HEK293 (cell line): ENCODE data around the gene DTWD2.

Source experiments
- CTCF ChIA-PET: fragments of 350-600 bp; formaldehyde crosslinking; extraction: SDS; loops from one replicate; lab custom pipeline; 2021; ENCODE audit warnings: antibody characterized with exemption; lab: Yijun Ruan, JAX
- POLR2A ChIA-PET: fragments of 300-600 bp; formaldehyde crosslinking; extraction: SDS; loops from one replicate; lab custom pipeline; 2020; ENCODE audit warnings: antibody characterized with exemption, inconsistent platforms; lab: Yijun Ruan, JAX
- H3K27ac ChIP-seq: fragments of 200-500 bp; sonication (Bioruptor generic); 2 replicates; pipeline ENCODE4 v1.5.1; 2014; ENCODE audit warnings: low read depth, low read length, control low read depth, inconsistent platforms; ENCODE audit errors: extremely low read depth
- H3K36me3 ChIP-seq, 2 experiments: fragments of 200-500 bp in 1 of 2; sonication (Bioruptor generic) in 1 of 2; 1 replicate in 1 of 2; 2 replicates in 1 of 2; pipeline ENCODE4 v1.5.1; 2014 to 2017; ENCODE audit warnings: inconsistent platforms in 2 of 2, low read length in 2 of 2; ENCODE audit not compliant: control insufficient read depth in 2 of 2, insufficient read depth in 1 of 2
- H3K4me1 ChIP-seq: fragments of 200-500 bp; sonication (Bioruptor generic); 2 replicates; pipeline ENCODE4 v1.5.1; 2014; ENCODE audit warnings: mild to moderate bottlenecking, low read length, inconsistent platforms; ENCODE audit not compliant: control insufficient read depth, insufficient read depth
- H3K4me3 ChIP-seq: 2 replicates; pipeline ENCODE4 v1.5.1; 2011; ENCODE audit warnings: low read depth, mild to moderate bottlenecking, control low read depth, low read length, moderate library complexity
- H3K9me3 ChIP-seq: fragments of 200-500 bp; sonication (Bioruptor generic); 2 replicates; pipeline ENCODE4 v1.5.1; 2014; ENCODE audit warnings: low read depth, low read length, inconsistent platforms; ENCODE audit not compliant: control insufficient read depth, insufficient read depth
- EGR2 ChIP-seq: fragments of 450-650 bp; formaldehyde crosslinking; IDR thresholded peaks from 2 replicates; pipeline ENCODE4 v1.5.1; 2016; ENCODE audit warnings: low read depth, missing biosample characterization, missing genetic modification characterization
- GLIS2 ChIP-seq: fragments of 450-650 bp; formaldehyde crosslinking; IDR thresholded peaks from 2 replicates; pipeline ENCODE4 v1.5.1; 2016; ENCODE audit warnings: missing biosample characterization, missing genetic modification characterization
- OVOL3 ChIP-seq: fragments of 450-650 bp; formaldehyde crosslinking; IDR thresholded peaks from 2 replicates; pipeline ENCODE4 v1.5.1; 2016; ENCODE audit warnings: missing biosample characterization, missing genetic modification characterization
- PRDM6 ChIP-seq: fragments of 450-650 bp; formaldehyde crosslinking; IDR thresholded peaks from 2 replicates; pipeline ENCODE4 v1.5.1; 2017; ENCODE audit warnings: missing biosample characterization, missing genetic modification characterization
- TCF7L2 ChIP-seq: IDR thresholded peaks from 2 replicates; pipeline ENCODE4 v1.6.1; 2011; ENCODE audit warnings: low read depth, mild to moderate bottlenecking, inconsistent platforms, low read length, moderate library complexity, borderline replicate concordance
- TSHZ1 ChIP-seq: fragments of 450-650 bp; formaldehyde crosslinking; IDR thresholded peaks from 2 replicates; pipeline ENCODE4 v1.5.1; 2016; ENCODE audit warnings: missing biosample characterization, missing genetic modification characterization, borderline replicate concordance
- ZBTB10 ChIP-seq: fragments of 450-650 bp; formaldehyde crosslinking; IDR thresholded peaks from 2 replicates; pipeline ENCODE4 v1.5.1; 2016; ENCODE audit warnings: missing biosample characterization, missing genetic modification characterization
- ZFP37 ChIP-seq: fragments of 450-650 bp; formaldehyde crosslinking; IDR thresholded peaks from 2 replicates; pipeline ENCODE4 v1.5.1; 2016; ENCODE audit warnings: missing biosample characterization, missing genetic modification characterization
- ZNF132 ChIP-seq: fragments of 450-650 bp; formaldehyde crosslinking; IDR thresholded peaks from 2 replicates; pipeline ENCODE4 v1.5.1; 2017; ENCODE audit warnings: missing biosample characterization, missing genetic modification characterization, borderline replicate concordance
- ZNF18 ChIP-seq: fragments of 450-650 bp; formaldehyde crosslinking; IDR thresholded peaks from 2 replicates; pipeline ENCODE4 v1.5.1; 2016; ENCODE audit warnings: missing biosample characterization, missing genetic modification characterization
- ZNF280C ChIP-seq: fragments of 450-650 bp; formaldehyde crosslinking; IDR thresholded peaks from 2 replicates; pipeline ENCODE4 v1.5.1; 2016; ENCODE audit warnings: missing biosample characterization, missing genetic modification characterization
- ZNF311 ChIP-seq: fragments of 450-650 bp; formaldehyde crosslinking; IDR thresholded peaks from 2 replicates; pipeline ENCODE4 v1.5.1; 2017; ENCODE audit warnings: missing biosample characterization, missing genetic modification characterization, borderline replicate concordance
- ZNF561 ChIP-seq: fragments of 450-650 bp; IDR thresholded peaks from 2 replicates; pipeline ENCODE4 v1.5.1; 2018; ENCODE audit warnings: missing biosample characterization, missing genetic modification characterization, borderline replicate concordance
- ZNF585B ChIP-seq: fragments of 450-650 bp; formaldehyde crosslinking; IDR thresholded peaks from 2 replicates; pipeline ENCODE4 v1.5.1; 2016; ENCODE audit warnings: missing biosample characterization, missing genetic modification characterization
- ZNF639 ChIP-seq: fragments of 450-650 bp; formaldehyde crosslinking; IDR thresholded peaks from 2 replicates; pipeline ENCODE4 v1.5.1; 2016; ENCODE audit warnings: missing biosample characterization, missing genetic modification characterization
- ZNF776 ChIP-seq: fragments of 450-650 bp; formaldehyde crosslinking; IDR thresholded peaks from 2 replicates; pipeline ENCODE4 v1.5.0; 2017; ENCODE audit warnings: missing biosample characterization, missing genetic modification characterization, borderline replicate concordance
- ZSCAN23 ChIP-seq: fragments of 450-650 bp; formaldehyde crosslinking; IDR thresholded peaks from 2 replicates; pipeline ENCODE4 v1.5.1; 2016; ENCODE audit warnings: missing biosample characterization, missing genetic modification characterization

DTWD2 gene

GRCh38 chr5:118891252-118891651 is 97.1 kb downstream of the DTWD2 start:
- Histone ChIP-seq H3K36me3 (no peaks in the 10 kb centered on the region), H3K27ac (no peak overlapping the region), H3K4me1 (peaks cover 5% of the 10 kb centered on the region; the same call in 1 of the 2 replicates), H3K4me3 (no peak overlapping the region), H3K9me3 (no peaks in the 10 kb centered on the region)
- TF ChIP-seq ZNF585B (tag by site-specific recombination) (no peak), ZNF776 (no peak), TCF7L2 (no peak), ZNF639 (tag by site-specific recombination) (no peak), ZSCAN23 (tag by site-specific recombination) (no peak), ZNF311 (no peak), ZNF561 (tag by site-specific recombination) (no peak), ZNF18 (tag by site-specific recombination) (no peak), ZNF132 (tag by site-specific recombination) (no peak)
- POLR2A ChIA-PET: no interaction called here
- CTCF ChIA-PET: interaction anchor here (0.5 to 0.6 kb wide), 2 partner anchors 89 to 867 kb away, joined by 3 read pairs; no protein-coding TSS in a partner anchor

GRCh38 chr5:118889165-118889564 is 99.2 kb downstream of the DTWD2 start:
- no peak overlapping the region for H3K27ac ChIP-seq
- TF ChIP-seq PRDM6: peak; percentile 72
- no peak for TF ChIP-seq ZFP37
- no peaks in the 10 kb centered on the region for H3K36me3 ChIP-seq
- H3K9me3 ChIP-seq: no peaks in the 10 kb centered on the region
- ChIA-PET CTCF (no interaction called here), POLR2A (no interaction called here)
- H3K4me1 ChIP-seq: peaks cover 5% of the 10 kb centered on the region; the same call in 1 of the 2 replicates
- no peak overlapping the region for H3K4me3 ChIP-seq

- no peaks in the 10 kb centered on the region for H3K36me3 ChIP-seq
- H3K4me1 ChIP-seq: peaks cover 5% of the 10 kb centered on the region; the same call in 1 of the 2 replicates
- ChIA-PET CTCF (no interaction called here), POLR2A (no interaction called here)
- no peak overlapping the region for H3K4me3 ChIP-seq
- H3K9me3 ChIP-seq: no peaks in the 10 kb centered on the region
- H3K27ac ChIP-seq: no peak overlapping the region
- TF ChIP-seq TSHZ1 (no peak), GLIS2 (tag by site-specific recombination) (no peak), OVOL3 (tag by site-specific recombination) (no peak), ZBTB10 (tag by site-specific recombination) (no peak), EGR2 (tag by site-specific recombination) (no peak), ZNF280C (no peak)
Measured at GRCh38 chr5:118888556-118888955, 99.8 kb downstream of the DTWD2 start.
